Measurements from ENCODE around the gene SH3PXD2B. TPM values are rescaled to one million over a fixed set of nuclear protein-coding genes. Genes with fewer than 3 reads are reported as not detected.

The SH3PXD2B gene
- total and polyA plus RNA-seq, 2 of the 13 experiments (the other 11 are each of a cell fraction or from before 2014, with no cell fraction given): 3.4 to 4.6 TPM

GRCh38 chr5:172311605-172312004 is 142.7 kb downstream of the SH3PXD2B start:
- intact Hi-C loops (cut with micrococcal nuclease; ENCODE audit: unreplicated experiment): no loop called here
- FAIRE-seq: no peak
- BruUV-seq (replicated peaks): no TSS peak

More at GRCh38 chr5:172311605-172312004, 142.7 kb downstream of the SH3PXD2B start:
- in situ Hi-C loops (cut with HindIII; ENCODE audit: extremely low pct_ligation_motif_present, low pct_unique_long_range_greater_than_20kb): no loop called here
- Histone ChIP-seq H3K36me3 (replicated peaks in 1 of 2; ENCODE audit: control insufficient read depth in 1 of 2, insufficient read depth in 2 of 2, low read length in 2 of 2) (no peaks in the 10 kb centered on the region), H3K4me2 (ENCODE audit: low read depth, low read length) (no peak overlapping the region), H3K4me1 (ENCODE audit: insufficient read depth, low read length) (no peaks in the 10 kb centered on the region), H2AFZ (ENCODE audit: low read length) (no peak overlapping the region), H3K9ac (ENCODE audit: insufficient read depth, low read depth, low read length) (no peak overlapping the region), H3K4me3 (replicated peaks in 1 of 3; ENCODE audit: insufficient read depth in 1 of 3, low read depth in 2 of 3, low read length in 3 of 3) (no peak overlapping the region), H3K27me3 (ENCODE audit: control insufficient read depth in 1 of 2, insufficient read depth in 2 of 2, low read length in 2 of 2) (peaks cover 0 to 7% of the 10 kb centered on the region in 2 experiments; a peak in 1 of 5 replicates), H3K9me3 (ENCODE audit: low read length) (no peaks in the 10 kb centered on the region), H3K27ac (ENCODE audit: extremely low read length, insufficient read depth, low read length) (no peak overlapping the region), H3K79me2 (ENCODE audit: insufficient read depth, low read length) (no peaks in the 10 kb centered on the region), H4K20me1 (ENCODE audit: insufficient read depth, low read length) (no peaks in the 10 kb centered on the region)
- TF ChIP-seq, protein P1, sequence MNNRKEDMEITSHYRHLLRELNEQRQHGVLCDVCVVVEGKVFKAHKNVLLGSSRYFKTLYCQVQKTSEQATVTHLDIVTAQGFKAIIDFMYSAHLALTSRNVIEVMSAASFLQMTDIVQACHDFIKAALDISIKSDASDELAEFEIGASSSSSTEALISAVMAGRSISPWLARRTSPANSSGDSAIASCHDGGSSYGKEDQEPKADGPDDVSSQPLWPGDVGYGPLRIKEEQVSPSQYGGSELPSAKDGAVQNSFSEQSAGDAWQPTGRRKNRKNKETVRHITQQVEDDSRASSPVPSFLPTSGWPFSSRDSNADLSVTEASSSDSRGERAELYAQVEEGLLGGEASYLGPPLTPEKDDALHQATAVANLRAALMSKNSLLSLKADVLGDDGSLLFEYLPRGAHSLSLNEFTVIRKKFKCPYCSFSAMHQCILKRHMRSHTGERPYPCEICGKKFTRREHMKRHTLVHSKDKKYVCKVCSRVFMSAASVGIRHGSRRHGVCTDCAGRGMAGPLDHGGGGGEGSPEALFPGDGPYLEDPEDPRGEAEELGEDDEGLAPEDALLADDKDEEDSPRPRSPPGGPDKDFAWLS (CRISPR knock-in tag; IDR thresholded peaks at IDR 0.05; ENCODE audit: borderline replicate concordance): no peak
- TF ChIP-seq SSRP1 (CRISPR knock-in tag; IDR thresholded peaks at IDR 0.05) (no peak), ZNF296 (CRISPR knock-in tag; conservative IDR thresholded peaks at IDR 0.05) (no peak), SMC3 (IDR thresholded peaks at IDR 0.05; ENCODE audit: low read length) (no peak), ZNF772 (CRISPR knock-in tag; IDR thresholded peaks at IDR 0.05) (no peak), MATR3 (CRISPR knock-in tag; IDR thresholded peaks at IDR 0.05) (no peak), ARNT2 (CRISPR knock-in tag; IDR thresholded peaks at IDR 0.05; ENCODE audit: low read depth) (no peak), ZFP36L1 (CRISPR knock-in tag; IDR thresholded peaks at IDR 0.05) (no peak)
- TF ChIP-seq, protein P2, sequence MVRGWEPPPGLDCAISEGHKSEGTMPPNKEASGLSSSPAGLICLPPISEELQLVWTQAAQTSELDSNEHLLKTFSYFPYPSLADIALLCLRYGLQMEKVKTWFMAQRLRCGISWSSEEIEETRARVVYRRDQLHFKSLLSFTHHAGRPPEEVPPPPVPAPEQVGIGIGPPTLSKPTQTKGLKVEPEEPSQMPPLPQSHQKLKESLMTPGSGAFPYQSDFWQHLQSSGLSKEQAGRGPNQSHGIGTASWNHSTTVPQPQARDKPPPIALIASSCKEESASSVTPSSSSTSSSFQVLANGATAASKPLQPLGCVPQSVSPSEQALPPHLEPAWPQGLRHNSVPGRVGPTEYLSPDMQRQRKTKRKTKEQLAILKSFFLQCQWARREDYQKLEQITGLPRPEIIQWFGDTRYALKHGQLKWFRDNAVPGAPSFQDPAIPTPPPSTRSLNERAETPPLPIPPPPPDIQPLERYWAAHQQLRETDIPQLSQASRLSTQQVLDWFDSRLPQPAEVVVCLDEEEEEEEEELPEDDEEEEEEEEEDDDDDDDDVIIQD (CRISPR knock-in tag; IDR thresholded peaks at IDR 0.05; ENCODE audit: low read depth): no peak
- TF ChIP-seq, protein P3, sequence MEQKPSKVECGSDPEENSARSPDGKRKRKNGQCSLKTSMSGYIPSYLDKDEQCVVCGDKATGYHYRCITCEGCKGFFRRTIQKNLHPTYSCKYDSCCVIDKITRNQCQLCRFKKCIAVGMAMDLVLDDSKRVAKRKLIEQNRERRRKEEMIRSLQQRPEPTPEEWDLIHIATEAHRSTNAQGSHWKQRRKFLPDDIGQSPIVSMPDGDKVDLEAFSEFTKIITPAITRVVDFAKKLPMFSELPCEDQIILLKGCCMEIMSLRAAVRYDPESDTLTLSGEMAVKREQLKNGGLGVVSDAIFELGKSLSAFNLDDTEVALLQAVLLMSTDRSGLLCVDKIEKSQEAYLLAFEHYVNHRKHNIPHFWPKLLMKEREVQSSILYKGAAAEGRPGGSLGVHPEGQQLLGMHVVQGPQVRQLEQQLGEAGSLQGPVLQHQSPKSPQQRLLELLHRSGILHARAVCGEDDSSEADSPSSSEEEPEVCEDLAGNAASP (CRISPR knock-in tag; IDR thresholded peaks at IDR 0.05; ENCODE audit: borderline replicate concordance): no peak
- POLR2A ChIA-PET: no interaction called here
- CTCF ChIA-PET (ENCODE audit: low intra/inter-chr PET ratio, low total read pairs): no interaction called here
- WGBS (ENCODE audit: low lambda C conversion rate): 59% methylated on average over 4 of the region's 4 CpGs
- DNase-seq (ENCODE audit: low spot score): no peak
- no peak for ATAC-seq
